HepG2 (cell line): ENCODE measurements around the gene PIK3CD. TPM values are rescaled to one million over a fixed set of nuclear protein-coding genes. Genes with fewer than 3 reads are reported as not detected.

Experiments
- ATF7 ChIP-seq, 2 experiments: fragments of 450-650 bp in 1 of 2; sonication (generic) in 1 of 2; formaldehyde crosslinking in 1 of 2; IDR thresholded peaks; 2 replicates each; pipeline versions ENCODE4 v1.4.0 to v1.6.1; 2016 to 2020; ENCODE audit warnings: antibody characterized with exemption in 1 of 2, mild to moderate bottlenecking in 1 of 2, missing genetic modification reagents in 1 of 2
- ATRX ChIP-seq: sonication (generic); formaldehyde crosslinking; IDR thresholded peaks from 2 replicates; pipeline ENCODE4 v1.4.0; 2020; ENCODE audit warnings: missing genetic modification reagents, borderline replicate concordance
- ESRRA ChIP-seq: sonication (generic); formaldehyde crosslinking; IDR thresholded peaks from 2 replicates; pipeline ENCODE4 v1.5.1; 2020; ENCODE audit warnings: mild to moderate bottlenecking, low read depth, missing genetic modification reagents
- HNF4G ChIP-seq, 2 experiments: sonication (generic) in 1 of 2; formaldehyde crosslinking in 1 of 2; IDR thresholded peaks; 2 replicates each; pipeline versions ENCODE4 v1.4.0 to v1.6.1; 2011 to 2020; ENCODE audit warnings: borderline replicate concordance in 2 of 2, low read depth in 2 of 2, mild to moderate bottlenecking in 2 of 2, low read length in 1 of 2, missing genetic modification reagents in 1 of 2, moderate library complexity in 1 of 2
- MATR3 ChIP-seq: sonication (generic); formaldehyde crosslinking; IDR thresholded peaks from 2 replicates; pipeline ENCODE4 v1.4.0; 2020; ENCODE audit warnings: missing genetic modification reagents
- MED13 ChIP-seq: sonication (generic); formaldehyde crosslinking; IDR thresholded peaks from 2 replicates; pipeline ENCODE4 v1.5.0; 2020; ENCODE audit warnings: missing genetic modification reagents
- NBN ChIP-seq: fragments of 450-650 bp; conservative IDR thresholded peaks from 2 replicates; pipeline ENCODE4 v1.6.1; 2017
- PHF8 ChIP-seq: sonication (generic); formaldehyde crosslinking; IDR thresholded peaks from 2 replicates; pipeline ENCODE4 v1.5.0; 2020; ENCODE audit warnings: missing genetic modification reagents
- POGZ ChIP-seq: sonication (generic); formaldehyde crosslinking; IDR thresholded peaks from 2 replicates; pipeline ENCODE4 v1.4.0; 2020; ENCODE audit warnings: mild to moderate bottlenecking, missing genetic modification reagents
- RAD21 ChIP-seq: fragments of 450-650 bp; formaldehyde crosslinking; IDR thresholded peaks from 2 replicates; pipeline ENCODE4 v1.5.0; 2020; ENCODE audit warnings: mild to moderate bottlenecking
- RBFOX2 ChIP-seq: fragments of 200-400 bp; formaldehyde crosslinking; IDR thresholded peaks from 2 replicates; pipeline ENCODE4 v1.6.1; 2017; ENCODE audit warnings: low read depth, mild to moderate bottlenecking, low read length
- RXRA ChIP-seq: sonication (generic); formaldehyde crosslinking; IDR thresholded peaks from 2 replicates; pipeline ENCODE4 v1.5.1; 2020; ENCODE audit warnings: missing genetic modification reagents
- TFE3 ChIP-seq: IDR thresholded peaks from 2 replicates; pipeline ENCODE4 v1.6.1; 2016
- ZBTB26 ChIP-seq: IDR thresholded peaks from 2 replicates; pipeline ENCODE4 v1.6.1; 2016; ENCODE audit warnings: missing compliant biosample characterization, missing genetic modification reagents, borderline replicate concordance
- ZGPAT ChIP-seq: IDR thresholded peaks from 2 replicates; pipeline ENCODE4 v1.6.1; 2016; ENCODE audit warnings: mild to moderate bottlenecking
- ZNF44 ChIP-seq: sonication (generic); formaldehyde crosslinking; IDR thresholded peaks from 2 replicates; pipeline ENCODE4 v1.5.1; 2020; ENCODE audit warnings: mild to moderate bottlenecking, missing genetic modification reagents
- ZNF619 ChIP-seq: sonication (generic); formaldehyde crosslinking; IDR thresholded peaks from 2 replicates; pipeline ENCODE4 v1.4.0; 2020; ENCODE audit warnings: mild to moderate bottlenecking, missing genetic modification reagents
- ZNF639 ChIP-seq: conservative IDR thresholded peaks from 2 replicates; pipeline ENCODE4 v1.6.1; 2018; ENCODE audit warnings: missing genetic modification reagents
- ZNF746 ChIP-seq: sonication (generic); formaldehyde crosslinking; IDR thresholded peaks from 2 replicates; pipeline ENCODE4 v1.8.0; 2022; ENCODE audit warnings: mild to moderate bottlenecking, missing genetic modification reagents
- ZNF891 ChIP-seq: sonication (generic); formaldehyde crosslinking; IDR thresholded peaks from 2 replicates; pipeline ENCODE4 v1.5.0; 2020; ENCODE audit warnings: mild to moderate bottlenecking, missing genetic modification reagents
- polyA plus RNA-seq, 8 experiments: library from polyadenylated mRNA; depleted of rRNA in 3 of 8; stranded (reverse) in 7 of 8; unstranded in 1 of 8; fragments of >200 nt; fragmentation: Illumina TruSeq in 4 of 8; extraction: Trizol in 4 of 8; gene quantifications; 2 replicates each; pipeline versions ENCODE4 v1.2.1 to v1.2.3, GENCODE V29; 2011 to 2016; ENCODE audit warnings: low read depth in 4 of 8, missing spikeins in 1 of 8, mixed read lengths in 1 of 8; ENCODE audit not compliant: insufficient read depth in 1 of 8
- total RNA-seq, 5 experiments: library from RNA; depleted of rRNA; stranded (reverse); fragments of >200 nt; fragmentation: Illumina TruSeq; extraction: Trizol; gene quantifications; 2 replicates each; pipeline ENCODE4 v1.2.3, GENCODE V29; 2016; ENCODE audit warnings: low read depth in 1 of 5
- TF ChIP-seq, protein P1 (sequence below): sonication (generic); formaldehyde crosslinking; IDR thresholded peaks from 2 replicates; pipeline ENCODE4 v1.9.0; 2021; ENCODE audit warnings: missing genetic modification reagents, mild to moderate bottlenecking, borderline replicate concordance
- TF ChIP-seq, protein P2 (sequence below): sonication (generic); formaldehyde crosslinking; IDR thresholded peaks from 2 replicates; pipeline ENCODE4 v1.4.0; 2020; ENCODE audit warnings: mild to moderate bottlenecking, missing genetic modification reagents

Gene PIK3CD
- total and polyA plus RNA-seq, 2 of the 13 experiments (the other 11 are each of a cell fraction or from before 2014, with no cell fraction given): 7.1 to 10.0 TPM

- TF ChIP-seq ATF7 (IDR thresholded peaks at IDR 0.05) (no peak), ATF7 (CRISPR knock-in tag; IDR thresholded peaks at IDR 0.05) (no peak), ZNF891 (0 out of 2 replicates have a peak, but pooled peaks have one; percentile 19), TFE3 (CRISPR knock-in tag) (no peak), ZGPAT (CRISPR knock-in tag) (no peak), ESRRA (CRISPR knock-in tag) (no peak), POGZ (CRISPR knock-in tag) (no peak), MED13 (CRISPR knock-in tag) (no peak), MATR3 (CRISPR knock-in tag) (no peak), ZNF619 (CRISPR knock-in tag) (no peak), ATRX (no peak), ZNF639 (CRISPR knock-in tag) (no peak), NBN (no peak), RAD21 (CRISPR knock-in tag) (peak; percentile 79), PHF8 (no peak), RXRA (CRISPR knock-in tag) (peak; percentile 15; the same call in 1 of the 2 replicates), HNF4G (IDR thresholded peaks at IDR 0.05; ENCODE audit: borderline replicate concordance, low read depth, low read length) (no peak), HNF4G (CRISPR knock-in tag; IDR thresholded peaks at IDR 0.05; ENCODE audit: borderline replicate concordance, low read depth) (no peak), ZBTB26 (CRISPR knock-in tag) (0 out of 2 replicates have a peak, but pooled peaks have one; percentile 28), RBFOX2 (peak; percentile 34; the same call in 1 of the 2 replicates), ZNF44 (CRISPR knock-in tag) (no peak), ZNF746 (CRISPR knock-in tag) (no peak)
- TF ChIP-seq, protein P1, sequence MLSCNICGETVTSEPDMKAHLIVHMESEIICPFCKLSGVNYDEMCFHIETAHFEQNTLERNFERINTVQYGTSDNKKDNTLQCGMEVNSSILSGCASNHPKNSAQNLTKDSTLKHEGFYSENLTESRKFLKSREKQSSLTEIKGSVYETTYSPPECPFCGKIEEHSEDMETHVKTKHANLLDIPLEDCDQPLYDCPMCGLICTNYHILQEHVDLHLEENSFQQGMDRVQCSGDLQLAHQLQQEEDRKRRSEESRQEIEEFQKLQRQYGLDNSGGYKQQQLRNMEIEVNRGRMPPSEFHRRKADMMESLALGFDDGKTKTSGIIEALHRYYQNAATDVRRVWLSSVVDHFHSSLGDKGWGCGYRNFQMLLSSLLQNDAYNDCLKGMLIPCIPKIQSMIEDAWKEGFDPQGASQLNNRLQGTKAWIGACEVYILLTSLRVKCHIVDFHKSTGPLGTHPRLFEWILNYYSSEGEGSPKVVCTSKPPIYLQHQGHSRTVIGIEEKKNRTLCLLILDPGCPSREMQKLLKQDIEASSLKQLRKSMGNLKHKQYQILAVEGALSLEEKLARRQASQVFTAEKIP: no peak
- TF ChIP-seq, protein P2, sequence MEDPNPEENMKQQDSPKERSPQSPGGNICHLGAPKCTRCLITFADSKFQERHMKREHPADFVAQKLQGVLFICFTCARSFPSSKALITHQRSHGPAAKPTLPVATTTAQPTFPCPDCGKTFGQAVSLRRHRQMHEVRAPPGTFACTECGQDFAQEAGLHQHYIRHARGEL (CRISPR knock-in tag): no peak
These were observed 73.4 kb downstream of the PIK3CD start (continued) for GRCh38 chr1:9724706-9725476.
